Measurements from ENCODE around the gene DOK5.
"Not testable (repeated sequence)": the region's sequence is repeated elsewhere in the genome, so short reads cannot be mapped to it uniquely, and the experiment has no call there.

DOK5 gene

DNA sequence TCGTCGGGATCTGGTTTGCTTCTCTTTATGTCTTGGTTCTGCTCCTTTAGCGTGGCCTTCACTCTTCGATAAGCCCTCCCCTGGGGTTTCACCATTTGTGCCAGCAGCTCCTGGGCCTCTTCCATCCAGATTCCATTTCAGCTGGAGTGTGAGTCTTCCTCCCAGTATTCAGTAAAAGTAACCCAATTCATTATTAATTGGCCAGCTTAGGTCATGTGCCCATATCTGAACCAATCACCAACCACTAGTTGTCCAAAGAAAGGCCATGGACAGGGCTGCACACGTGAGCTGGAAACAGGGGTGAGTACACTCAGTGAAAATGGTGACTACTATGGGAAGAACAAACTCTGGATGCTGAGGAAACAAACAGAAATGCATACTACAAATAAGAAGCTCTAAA is 2.8 kb upstream of the DOK5 start:
- DNase-seq: no peak

GRCh38 chr20:54473340-54473739 is 2.1 kb upstream of the DOK5 start:
- no peak for DNase-seq

DNA sequence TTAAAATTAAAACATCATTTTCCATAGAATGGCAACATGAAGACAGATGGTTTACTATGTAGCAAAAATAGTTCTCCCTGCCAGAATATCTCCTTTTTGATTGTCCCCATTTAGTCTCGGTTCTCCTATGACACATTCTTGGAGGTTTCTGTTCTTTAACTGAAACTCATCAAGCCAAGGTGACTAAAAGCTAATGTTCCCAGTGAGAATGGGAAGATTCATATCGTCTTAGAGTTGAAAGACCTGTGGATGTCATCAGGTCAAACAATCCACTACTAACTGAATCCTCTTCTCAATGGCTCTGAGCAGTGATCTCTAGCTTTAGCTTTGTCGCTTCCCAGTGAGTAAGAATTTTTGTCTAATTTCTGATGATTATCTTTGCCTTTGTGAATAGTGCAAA is 1.3 kb upstream of the DOK5 start:
- DNase-seq: no peak

GRCh38 chr20:54474866-54475265 is 527 bp upstream of the DOK5 start:
- no peak for DNase-seq

DNA sequence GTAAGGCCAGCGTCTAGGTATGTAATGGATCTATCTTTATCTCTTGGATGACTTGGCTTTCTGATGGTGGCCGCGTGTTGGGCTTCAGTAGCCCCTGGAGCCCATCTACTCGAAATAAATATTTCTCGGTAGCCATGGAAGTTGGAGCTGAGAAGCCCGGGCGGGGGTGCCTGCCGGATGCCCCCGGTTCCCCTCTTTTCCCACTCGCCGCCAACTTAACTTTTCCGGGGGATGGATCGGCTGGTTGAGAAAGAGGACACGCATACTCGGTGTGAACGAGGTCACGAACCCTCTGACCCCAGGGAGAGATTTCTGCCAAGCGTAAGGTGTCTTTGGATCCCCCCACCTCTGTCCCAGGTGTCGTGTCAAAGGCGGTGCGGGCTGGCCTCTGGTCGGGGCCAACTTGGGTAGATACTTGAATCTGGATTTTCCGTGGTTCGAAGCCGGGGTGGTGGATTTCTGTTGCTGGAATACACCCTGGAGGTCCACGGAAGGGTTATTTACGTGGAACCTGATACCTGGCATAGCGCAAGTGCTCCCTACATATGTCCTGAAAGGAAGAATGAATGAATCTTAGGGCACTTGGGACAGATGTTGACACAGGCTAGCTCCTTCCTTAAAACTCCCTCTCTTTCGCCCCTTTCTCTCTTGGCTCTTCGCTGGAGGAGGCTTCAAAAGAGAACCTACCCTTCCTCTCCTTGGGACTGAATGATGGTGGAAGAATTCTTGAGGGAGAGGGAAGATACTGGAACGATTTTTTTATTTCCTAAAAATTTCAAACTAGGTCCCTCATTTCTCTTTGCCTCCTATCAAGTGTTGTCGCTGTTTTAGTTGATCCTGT is 996 bp downstream of the DOK5 start:
- no peak for DNase-seq

DNA sequence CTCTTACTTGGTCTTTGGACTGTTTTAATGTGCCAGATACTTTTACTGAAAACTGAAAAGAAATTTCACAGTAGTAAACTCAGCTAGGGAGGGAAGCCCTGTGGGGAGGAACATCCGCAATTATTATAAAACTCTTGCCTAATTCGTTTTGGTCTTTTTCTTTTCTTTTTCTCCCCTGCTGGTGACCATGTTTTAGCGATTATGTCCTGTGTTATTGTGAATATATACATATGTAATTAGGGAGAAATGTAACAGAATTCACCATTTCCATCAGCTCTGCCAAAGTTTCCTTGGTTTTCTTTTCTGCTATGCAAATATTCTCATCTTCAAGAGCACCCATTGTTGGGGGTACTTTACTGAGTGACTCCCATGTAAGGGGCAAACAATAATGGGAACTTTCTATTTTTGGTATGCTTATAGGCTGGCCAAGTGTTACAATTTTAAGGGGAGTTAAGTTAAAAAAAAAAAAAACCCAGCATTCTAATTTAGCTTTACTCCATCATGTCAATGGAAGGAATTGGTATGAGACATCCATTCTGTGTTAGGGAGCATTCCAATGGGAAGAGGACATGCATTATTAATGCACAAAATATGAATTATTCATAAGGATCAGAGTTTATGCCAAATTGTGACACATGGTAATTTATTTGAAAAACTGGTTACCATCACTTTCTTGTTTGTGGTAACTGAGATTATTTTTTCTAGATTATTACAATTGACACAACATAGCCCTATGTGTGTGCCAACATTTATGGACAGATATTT is 2.0 kb downstream of the DOK5 start:
- no peak for DNase-seq

DNA sequence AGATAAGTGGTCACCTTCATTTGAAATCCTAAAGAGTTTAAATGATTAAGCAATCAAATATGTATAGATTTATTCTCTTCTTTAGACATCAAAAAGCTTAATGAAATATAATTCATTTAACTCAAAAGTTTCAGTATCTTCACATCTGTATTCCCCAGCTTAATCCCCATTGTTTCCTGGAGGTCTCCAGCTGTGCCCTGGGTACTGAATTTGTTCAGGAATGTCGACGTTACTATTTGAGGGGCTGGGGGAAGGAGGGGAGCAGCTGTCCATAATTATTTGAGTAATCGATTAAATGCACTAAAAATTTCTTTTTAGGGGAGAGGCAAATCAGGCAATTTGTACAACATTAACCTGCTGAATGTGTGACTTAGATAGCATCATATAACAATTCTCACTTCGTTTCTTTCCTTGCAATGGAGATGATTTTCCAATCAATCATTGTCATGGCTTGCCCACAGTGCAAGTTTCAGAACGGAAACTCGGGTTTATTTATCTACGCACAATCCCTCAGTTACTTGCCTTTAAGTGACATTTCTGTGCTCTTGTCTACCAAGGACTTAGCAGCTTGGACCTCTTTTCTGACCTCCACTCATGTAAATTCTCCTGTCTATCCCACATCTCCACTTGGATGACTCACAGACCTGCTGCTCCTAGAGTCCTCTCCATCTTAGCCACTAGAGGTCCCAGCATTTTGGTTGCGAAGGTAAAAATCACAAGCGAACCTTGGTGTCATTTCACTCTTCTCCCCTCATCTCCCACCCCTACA is 3.9 kb downstream of the DOK5 start:
- no peak for DNase-seq

GRCh38 chr20:54479937-54480336 is 4.5 kb downstream of the DOK5 start:
- not testable (repeated sequence) for DNase-seq

DNA sequence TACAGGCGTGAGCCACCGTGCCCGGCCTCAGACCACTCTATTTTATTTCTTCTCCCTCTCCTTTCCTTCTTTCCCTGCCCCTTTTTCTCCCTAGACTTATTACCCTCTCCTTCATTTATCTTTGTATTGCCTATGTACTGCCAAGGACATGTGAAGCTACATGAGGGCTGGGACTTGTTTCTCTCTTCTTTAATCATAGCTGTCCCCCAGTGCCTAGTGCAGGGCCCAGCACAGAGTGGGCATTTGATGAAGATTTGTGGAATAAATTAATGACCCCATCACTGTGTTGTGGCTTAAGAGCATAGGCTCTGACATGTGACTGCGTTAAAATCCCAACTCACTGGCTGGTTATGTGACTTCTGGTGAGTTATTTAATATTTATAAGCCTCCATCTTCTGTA is 6.0 kb downstream of the DOK5 start:
- no peak for DNase-seq

- no peak for DNase-seq
These were observed 10.2 kb downstream of the DOK5 start for GRCh38 chr20:54485631-54486030.

- no peak for DNase-seq
These were observed 11.2 kb downstream of the DOK5 start for GRCh38 chr20:54486585-54486984.

DNA sequence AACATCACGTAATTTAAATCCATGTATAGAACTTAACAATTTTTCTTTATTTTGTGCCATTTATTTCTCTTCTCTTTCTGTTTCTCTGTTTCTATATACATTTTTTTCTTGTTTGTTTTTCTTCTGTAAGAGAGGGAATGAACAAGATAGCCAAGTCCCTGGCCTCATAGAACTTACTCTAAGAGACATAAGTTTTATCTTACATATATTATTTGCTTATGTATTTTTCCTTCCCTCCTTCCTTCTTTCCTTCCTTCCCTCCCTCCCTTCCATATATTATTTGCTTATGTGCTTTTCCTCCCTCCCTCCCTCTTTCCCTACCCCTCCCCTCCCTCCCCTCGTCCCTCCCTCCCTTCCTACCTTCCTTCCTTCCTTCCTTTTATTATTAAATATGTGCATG is 13.0 kb downstream of the DOK5 start:
- no peak for DNase-seq

GRCh38 chr20:54491506-54491905 is 16.1 kb downstream of the DOK5 start:
- DNase-seq: no peak

DNA sequence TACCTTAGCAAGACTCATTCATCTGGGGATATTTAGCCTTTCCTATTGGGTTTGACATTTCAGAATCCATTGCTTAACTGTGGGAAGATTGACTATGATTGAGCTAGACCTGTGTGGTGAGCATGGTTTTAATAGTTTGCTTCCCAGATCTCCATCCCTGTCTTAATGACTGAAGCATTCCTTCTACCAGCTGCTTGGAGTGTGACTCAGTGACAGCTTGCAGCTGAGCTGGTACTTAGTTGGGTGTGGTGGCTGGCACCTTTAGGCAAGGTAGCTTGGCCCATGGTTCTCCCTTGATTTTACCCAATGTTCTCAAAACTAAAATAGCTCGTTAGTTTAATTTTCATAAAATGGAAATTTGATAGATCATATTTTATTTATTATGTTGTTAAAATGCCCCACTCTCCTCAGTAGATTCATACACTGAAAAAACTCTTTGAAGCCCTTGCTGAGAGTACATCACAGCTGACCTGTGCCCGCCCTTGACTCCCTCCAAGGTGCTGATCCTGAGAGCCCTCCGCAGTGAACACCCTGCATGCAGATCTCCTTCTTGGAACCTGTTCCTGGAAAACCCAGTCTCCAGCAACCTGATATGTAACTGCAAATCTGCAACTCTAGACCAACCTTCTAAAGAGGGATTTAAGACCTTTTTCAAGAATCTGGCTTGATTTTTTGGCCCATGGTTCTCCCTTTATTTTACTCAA is 19.1 kb downstream of the DOK5 start:
- no peak for DNase-seq

DNA sequence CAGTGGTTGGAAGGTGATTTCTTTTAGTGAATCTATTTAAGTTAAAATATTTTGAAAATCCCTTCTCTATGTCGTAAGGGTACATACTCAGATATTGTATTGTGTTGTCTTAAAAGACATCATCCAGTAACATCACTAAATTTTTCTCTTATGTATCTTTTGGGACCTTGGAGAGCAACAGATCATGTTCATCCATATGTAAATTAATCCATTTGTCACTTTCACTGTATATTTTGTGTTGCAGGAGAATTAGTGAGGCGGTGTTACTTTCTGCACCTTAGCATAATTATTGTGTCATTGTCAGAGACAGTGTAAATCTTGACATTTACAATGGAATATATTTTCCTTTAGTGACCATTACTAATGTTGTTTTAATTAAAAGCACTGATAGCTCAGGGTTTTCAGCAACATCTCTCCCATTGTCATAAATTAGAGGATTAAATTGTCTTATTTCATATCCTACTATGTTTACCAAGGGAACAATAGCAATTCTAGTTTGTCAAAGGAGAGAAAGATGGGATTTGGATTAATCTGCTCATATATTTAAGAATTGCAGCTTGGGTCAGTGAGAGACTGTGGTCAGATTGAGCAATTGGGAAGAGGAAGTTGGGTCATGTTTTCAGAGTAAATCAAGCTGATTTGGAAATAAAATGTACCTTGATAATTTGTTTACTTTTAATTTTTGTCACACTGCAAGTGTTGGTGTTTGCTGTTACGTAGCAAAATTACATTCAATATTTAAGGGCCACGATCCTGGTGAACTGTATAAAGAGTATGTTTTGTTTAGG is 22.7 kb downstream of the DOK5 start:
- no peak for DNase-seq

DNA sequence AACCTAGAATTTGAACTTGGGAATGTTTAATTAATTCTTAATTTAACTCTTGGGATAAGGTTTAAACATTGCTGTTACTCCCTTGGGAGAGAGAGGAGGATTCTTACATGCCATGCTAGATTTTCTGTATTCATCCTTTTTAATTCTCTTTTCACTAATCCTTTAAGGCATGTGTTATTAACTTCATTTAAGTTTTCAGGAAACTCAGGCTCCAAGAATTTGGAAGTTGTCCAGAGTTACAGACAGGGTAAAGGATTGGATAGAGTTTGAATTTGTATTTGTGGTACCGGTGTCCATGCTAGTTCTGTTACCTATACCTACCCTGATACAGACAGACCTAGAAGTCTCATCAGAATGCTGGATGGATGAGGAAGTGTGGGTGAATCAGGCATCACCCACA is 23.7 kb downstream of the DOK5 start:
- DNase-seq: no peak

DNA sequence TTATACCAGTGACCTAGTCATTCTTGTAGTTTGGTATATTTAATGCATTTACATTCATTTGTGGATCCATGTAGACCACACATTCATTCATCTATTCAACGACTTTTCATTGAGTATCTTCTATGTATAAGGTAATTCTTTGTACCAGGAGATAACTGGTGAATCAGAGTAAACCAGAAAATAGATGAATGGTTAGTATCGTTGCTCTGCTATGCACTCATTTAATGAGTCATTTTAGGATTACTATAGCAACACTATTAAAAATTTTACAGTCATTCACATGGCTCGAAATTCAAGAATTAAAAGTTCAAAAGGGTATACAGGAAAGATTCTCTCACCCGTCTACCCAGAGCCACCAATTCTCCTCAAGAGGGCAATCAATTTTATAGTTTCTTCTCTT is 26.8 kb downstream of the DOK5 start:
- no peak for DNase-seq

DNA sequence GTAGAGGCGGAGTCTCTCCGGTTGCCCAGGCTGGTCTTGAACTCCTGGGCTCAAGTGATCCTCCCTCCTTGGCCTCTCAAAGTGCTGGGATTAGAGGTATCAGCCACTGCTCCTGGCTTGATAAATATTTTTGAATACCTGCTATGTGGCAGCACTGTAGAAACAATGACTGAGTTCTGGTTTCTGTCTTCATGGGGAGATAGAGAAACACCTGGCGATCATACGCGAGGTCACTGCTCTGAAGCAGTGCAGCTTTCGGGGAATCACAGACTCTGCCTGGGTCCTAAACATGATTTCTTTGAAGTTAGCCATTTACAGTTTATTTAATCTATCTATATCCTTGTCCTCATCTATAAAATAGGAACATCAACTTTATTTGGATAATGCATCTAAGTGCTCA is 31.2 kb downstream of the DOK5 start:
- no peak for DNase-seq

DNA sequence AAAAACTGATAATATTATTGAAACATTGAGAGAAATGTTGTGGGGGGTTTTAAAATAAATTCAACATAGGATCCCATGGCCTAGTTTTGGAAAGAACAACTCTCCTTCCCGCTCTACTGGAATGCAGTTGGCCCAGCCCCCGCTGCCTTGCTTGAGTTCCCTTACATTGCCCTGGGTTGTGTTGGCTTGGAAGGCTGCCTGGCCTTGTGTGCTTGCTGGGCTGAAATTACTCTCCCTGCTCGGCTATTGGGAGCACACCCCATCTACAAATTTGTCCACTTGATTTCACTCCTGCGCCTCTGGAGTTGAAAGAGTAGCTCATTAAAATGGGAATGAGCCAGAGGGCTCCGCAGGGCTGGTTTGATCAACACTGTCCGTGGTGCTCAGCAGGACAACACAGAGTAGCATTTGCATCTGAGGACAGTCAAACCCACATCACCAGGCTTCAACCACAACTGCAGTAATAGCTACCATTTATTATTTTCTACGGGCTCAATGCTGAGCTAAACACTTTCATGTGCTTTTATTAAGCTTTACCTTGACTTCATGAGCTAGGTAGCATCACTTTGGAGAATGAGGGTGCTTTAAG is 35.2 kb downstream of the DOK5 start:
- DNase-seq: no peak

GRCh38 chr20:54512694-54513093 is 37.3 kb downstream of the DOK5 start:
- no peak for DNase-seq

DNA sequence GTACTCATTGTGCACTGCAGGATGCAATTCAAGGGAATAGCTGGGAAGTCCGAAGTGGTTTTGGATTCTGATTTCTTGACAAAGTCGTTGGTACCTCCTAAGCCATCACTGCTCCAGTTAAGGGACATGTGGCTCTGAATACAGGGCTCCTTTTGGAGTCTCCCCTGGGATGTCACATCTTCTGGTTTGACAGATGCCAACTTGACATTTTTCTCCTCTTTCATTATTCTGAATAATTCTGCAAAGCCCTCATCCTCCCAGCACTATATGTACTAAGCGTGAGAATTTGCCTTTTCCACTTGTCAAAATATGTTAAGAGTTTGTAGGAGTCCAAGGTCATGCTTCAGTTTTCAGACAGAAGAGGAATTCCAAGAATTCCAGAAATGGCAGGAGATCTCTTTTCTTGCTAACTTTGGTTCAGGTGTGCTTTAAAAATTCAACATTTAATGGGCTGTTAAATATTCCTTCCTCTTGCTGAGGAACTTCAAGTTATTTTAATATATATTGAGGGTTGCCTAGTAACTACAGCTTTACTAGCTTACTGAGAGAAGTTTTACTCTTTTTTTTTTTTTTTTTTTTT is 38.7 kb downstream of the DOK5 start:
- no peak for DNase-seq

Data from activated effector memory CD4-positive, alpha-beta T cell treated with Interleukin-2 at 50 U/mL for 16 hours (primary cell).